Astrocyte of the spinal cord (primary cell): Measurements from ENCODE around the gene RGS6.

Experiments used
- DNase-seq: peaks from one replicate; pipeline ENCODE4 v3.0.0; 2011; ENCODE audit warnings: low read depth, low spot score
- H3K4me3 ChIP-seq: 2 replicates; pipeline ENCODE4 v1.5.1; 2011; ENCODE audit warnings: low read depth, mild to moderate bottlenecking, low read length, moderate library complexity
- in situ Hi-C: cut with HindIII; loops from 2 replicates; pipeline ENCODE4 v1.10.0; 2017; ENCODE audit warnings: low sequenced_read_pairs
- TF ChIP-seq, protein P1 (sequence below): IDR thresholded peaks from 2 replicates; pipeline ENCODE4 v1.5.1; 2012; ENCODE audit warnings: low read depth, mild to moderate bottlenecking, low read length, inconsistent platforms

Gene RGS6

DNA sequence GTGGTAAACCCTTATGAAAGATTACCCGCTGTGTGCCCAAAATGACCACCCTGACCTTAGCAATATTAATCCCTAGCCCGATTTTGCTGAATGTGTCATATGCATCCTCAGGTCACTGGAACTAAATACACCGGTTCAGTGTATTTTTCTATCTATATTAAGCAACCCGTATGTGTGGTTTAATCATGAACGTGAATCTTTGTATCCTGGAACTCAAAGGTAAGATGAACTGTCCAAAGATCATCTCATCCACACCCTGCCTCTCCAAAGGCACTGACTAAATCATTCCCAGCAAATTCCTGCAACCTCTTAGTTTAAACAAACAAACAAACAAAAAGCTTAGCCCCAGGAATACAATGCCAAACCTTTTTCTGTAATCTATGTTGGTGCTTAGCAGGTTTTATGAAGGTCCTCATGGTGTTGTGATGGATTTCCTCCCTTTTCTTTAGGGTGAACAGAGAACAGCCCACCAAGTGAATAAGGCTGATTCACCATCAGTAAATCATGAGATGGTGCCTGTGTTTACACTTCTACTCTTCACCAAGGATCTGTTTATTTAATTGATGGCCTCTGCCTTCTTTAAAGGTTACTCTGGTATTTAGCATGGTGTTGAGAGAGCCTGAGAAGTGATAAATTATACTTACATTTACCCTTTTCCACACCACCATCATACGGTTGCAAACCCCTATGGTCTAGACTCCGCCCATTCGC lies 663.1 kb downstream of the RGS6 start:
- TF ChIP-seq, protein P1, sequence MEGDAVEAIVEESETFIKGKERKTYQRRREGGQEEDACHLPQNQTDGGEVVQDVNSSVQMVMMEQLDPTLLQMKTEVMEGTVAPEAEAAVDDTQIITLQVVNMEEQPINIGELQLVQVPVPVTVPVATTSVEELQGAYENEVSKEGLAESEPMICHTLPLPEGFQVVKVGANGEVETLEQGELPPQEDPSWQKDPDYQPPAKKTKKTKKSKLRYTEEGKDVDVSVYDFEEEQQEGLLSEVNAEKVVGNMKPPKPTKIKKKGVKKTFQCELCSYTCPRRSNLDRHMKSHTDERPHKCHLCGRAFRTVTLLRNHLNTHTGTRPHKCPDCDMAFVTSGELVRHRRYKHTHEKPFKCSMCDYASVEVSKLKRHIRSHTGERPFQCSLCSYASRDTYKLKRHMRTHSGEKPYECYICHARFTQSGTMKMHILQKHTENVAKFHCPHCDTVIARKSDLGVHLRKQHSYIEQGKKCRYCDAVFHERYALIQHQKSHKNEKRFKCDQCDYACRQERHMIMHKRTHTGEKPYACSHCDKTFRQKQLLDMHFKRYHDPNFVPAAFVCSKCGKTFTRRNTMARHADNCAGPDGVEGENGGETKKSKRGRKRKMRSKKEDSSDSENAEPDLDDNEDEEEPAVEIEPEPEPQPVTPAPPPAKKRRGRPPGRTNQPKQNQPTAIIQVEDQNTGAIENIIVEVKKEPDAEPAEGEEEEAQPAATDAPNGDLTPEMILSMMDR = no peak
- H3K4me3 ChIP-seq = no peak overlapping the region
- DNase-seq = no peak
- in situ Hi-C loops = no loop called here

DNA sequence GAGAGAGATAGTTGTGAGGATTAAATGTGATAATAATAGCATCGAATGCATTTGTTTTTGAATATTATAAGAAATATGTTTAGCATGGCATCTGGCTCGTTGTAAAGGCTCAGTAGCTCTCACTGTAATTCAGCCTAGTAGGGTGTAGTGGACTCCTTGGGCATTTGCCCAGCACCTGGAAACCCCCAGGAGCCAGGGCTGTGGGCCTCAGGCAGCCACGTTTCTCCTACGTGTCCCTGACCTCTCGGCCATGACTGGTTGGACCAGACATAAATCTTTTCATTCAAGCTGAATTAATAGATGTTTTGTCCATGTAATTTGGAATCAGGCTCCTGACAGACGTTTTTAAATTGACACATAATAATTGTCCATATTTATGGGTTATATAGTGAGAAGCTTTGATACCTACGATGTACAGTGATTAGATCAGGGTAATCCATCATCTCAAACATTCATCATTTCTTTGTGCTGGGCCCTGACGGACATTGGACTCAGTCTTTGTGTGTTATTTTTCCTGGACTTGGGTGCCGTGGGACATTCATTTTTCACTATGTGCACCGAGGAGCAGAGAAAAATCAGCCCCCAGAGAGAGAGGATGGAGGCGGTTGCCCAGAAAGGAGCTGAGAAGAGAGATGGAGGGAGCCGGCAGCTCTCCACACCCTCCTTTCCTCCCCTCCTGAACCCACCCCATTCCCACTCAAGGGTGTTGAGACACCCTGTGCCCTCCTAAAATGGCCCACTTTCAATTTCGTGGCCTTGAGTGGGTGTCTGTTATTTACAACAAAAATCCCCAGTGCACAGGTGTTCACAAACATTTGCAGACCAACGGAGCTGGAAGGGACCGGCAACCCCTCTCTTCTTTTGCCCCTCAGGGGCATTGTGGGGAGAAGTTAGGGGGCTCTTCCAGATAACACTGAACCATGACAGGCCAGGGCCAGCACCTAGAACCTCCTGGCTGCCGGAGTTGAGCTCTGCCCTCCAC lies 665.3 kb downstream of the RGS6 start:
- TF ChIP-seq, protein P1 = no peak
- DNase-seq = no peak
- in situ Hi-C loops = no loop called here
- H3K4me3 ChIP-seq = no peak overlapping the region

DNA sequence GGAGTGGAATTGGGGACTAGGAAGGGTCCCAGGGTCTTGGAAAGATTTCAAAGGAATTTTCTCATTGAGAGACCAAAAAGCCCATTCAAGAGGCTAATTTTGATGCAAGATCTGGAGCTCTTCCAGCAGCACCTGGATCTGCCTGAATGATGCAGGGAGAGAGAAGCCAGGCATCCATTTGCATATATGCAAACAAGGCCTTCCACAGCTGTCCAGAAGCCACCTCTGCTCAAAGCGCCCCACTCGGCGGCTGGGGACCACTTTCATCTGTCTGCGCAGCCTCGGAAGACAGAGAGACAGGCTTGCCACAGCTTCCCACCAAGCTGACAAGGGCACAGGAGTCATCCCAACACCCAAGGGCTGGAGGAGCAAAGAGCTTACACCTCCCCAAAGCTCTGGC lies 666.1 kb downstream of the RGS6 start:
- in situ Hi-C loops = no loop called here
- no peak overlapping the region for H3K4me3 ChIP-seq
- DNase-seq = no peak
- TF ChIP-seq, protein P1 = no peak

DNA sequence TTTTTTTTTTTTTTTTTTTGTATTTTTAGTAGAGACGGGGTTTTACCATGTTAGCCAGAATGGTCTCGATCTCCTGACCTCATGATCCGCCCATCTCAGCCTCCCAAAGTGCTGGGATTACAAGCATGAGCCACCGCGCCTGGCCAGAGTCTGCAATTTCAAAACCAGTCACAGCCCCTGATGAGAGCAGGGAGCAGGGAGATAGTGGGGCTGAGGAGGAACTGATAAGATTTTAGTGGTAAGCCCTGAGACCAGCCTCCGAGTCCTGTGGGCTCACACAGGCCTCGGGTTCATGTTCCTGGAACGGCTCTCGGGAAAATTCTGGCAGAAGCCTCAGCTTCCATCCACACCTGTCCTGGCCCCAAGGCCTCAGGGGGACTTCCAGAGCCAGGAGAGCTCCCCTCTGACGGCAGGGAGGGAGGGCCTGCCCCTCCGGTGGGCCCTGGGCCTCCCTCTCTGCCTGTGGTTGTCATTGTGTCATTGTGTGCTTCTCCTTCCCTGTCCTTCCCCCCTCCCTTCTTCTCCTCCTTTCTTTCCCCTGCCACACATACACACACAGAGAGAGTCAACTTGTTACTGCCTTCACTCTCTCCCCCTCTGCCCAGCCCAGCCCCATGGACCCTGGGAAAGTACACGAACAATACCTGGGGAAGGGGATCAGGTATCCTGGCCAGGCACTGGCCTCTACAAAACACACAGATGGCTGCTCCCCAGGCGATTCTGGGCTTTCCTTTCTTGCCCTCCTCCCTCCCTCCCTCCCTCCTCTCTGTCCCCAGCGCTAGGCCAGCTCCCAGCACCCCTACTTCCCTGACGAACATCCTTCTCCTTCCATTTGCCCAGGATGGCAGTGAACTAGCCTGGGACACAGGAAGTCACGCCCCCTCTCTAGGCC lies 667.6 kb downstream of the RGS6 start:
- no peak overlapping the region for H3K4me3 ChIP-seq
- TF ChIP-seq, protein P1 = no peak
- in situ Hi-C loops = no loop called here
- DNase-seq = no peak

DNA sequence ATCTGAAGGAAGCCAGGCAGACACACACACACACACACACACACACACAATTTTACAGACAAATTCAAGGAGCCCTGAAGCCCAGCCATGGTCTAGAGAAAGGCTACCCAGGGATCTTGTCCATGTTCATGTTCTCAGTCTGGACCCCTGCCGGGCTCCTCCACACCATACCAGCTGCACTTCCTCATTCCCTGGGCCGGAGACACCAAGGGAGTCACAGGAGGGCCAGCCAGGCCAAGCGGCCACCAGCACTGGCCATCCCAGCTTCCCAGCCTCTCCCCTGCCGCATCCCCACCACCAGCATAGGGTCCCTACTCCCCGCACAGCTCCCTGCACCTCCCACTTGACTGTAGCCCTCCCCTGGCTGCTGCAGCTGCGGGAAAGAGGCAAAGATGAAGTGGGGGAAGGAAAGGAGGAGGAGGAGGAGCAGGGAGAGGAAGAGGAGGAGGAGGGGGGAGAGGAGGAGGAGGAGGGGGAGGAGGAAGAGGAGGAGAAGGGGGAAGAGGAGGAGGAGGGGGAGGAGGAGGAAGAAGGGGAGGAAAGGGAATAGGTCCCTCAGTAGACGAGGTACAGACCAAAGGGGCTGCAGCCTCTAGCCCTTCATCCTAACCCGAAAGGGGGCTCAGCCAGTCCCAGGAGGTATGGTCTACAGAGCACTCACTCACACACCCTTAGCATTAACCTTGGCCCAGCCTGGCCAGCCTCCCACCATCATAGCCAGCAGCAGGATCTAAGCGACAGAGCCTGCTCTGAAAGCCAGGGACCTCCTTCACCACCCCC lies 668.5 kb downstream of the RGS6 start:
- TF ChIP-seq, protein P1 = no peak

More for the DNA sequence above, 668.5 kb downstream of the RGS6 start:
- H3K4me3 ChIP-seq = no peak overlapping the region
- no peak for DNase-seq
- in situ Hi-C loops = no loop called here
